Naive thymus-derived CD4-positive, alpha-beta T cell (primary cell): ENCODE data around the gene GNPNAT1. TPM values are rescaled to one million over a fixed set of nuclear protein-coding genes. Genes with fewer than 3 reads are reported as not detected.

Source experiments
- ATAC-seq: fragments of 150-1000 bp; cut with Tn5 transposase; 2 replicates; pipeline ENCODE4 v1.10.0; 2021; ENCODE audit warnings: mild to moderate bottlenecking, moderate library complexity
- CTCF ChIA-PET: fragments of 350-600 bp; sonication (Branson Sonifier 250); formaldehyde crosslinking; loops from one replicate; lab custom pipeline; 2021; ENCODE audit warnings: antibody characterized with exemption; lab: Charles Lee
- POLR2A ChIA-PET: fragments of 350-600 bp; sonication (Branson Sonifier 250); formaldehyde crosslinking; loops from one replicate; lab custom pipeline; 2021; ENCODE audit warnings: antibody characterized with exemption, inconsistent platforms; lab: Charles Lee
- DNase-seq, 9 donors: peaks; one replicate each; pipeline versions ENCODE4 v3.0.0 to v3.0.0-alpha.2; 2020 to 2022; ENCODE audit warnings: mixed read lengths in 1 of 9
- H3K27ac ChIP-seq: one replicate; pipeline ENCODE4 v1.7.0; 2013; ENCODE audit warnings: mild to moderate bottlenecking, low read depth, low read length, moderate library complexity
- H3K27me3 ChIP-seq, 2 donors: one replicate each; pipeline ENCODE4 v1.7.0; 2013; ENCODE audit warnings: low read length in 2 of 2, mild to moderate bottlenecking in 2 of 2, moderate library complexity in 2 of 2; ENCODE audit not compliant: control insufficient read depth in 2 of 2, insufficient read depth in 2 of 2
- H3K36me3 ChIP-seq, 3 experiments: 1 replicate in 2 of 3; 2 replicates in 1 of 3; pipeline ENCODE4 v1.7.0; 2013; ENCODE audit warnings: low read length in 3 of 3, mild to moderate bottlenecking in 3 of 3, moderate library complexity in 1 of 3; ENCODE audit not compliant: insufficient read depth in 3 of 3, control insufficient read depth in 2 of 3
- H3K4me1 ChIP-seq, 2 donors: one replicate each; pipeline ENCODE4 v1.7.0; 2013; ENCODE audit warnings: low read length in 2 of 2, mild to moderate bottlenecking in 2 of 2, moderate library complexity in 1 of 2; ENCODE audit not compliant: control insufficient read depth in 2 of 2, insufficient read depth in 2 of 2
- H3K4me3 ChIP-seq: 2 replicates; pipeline ENCODE4 v1.7.0; 2013; ENCODE audit warnings: mild to moderate bottlenecking, low read length
- H3K9me3 ChIP-seq, 3 experiments: 1 replicate in 2 of 3; 2 replicates in 1 of 3; pipeline ENCODE4 v1.7.0; 2013; ENCODE audit warnings: low read length in 3 of 3; ENCODE audit not compliant: control insufficient read depth in 2 of 3
- H3K27ac Mint-ChIP-seq, 9 donors: one replicate each; pipeline ENCODE4 v1.8.0; 2020 to 2022; ENCODE audit warnings: mixed read lengths in 9 of 9, mild to moderate bottlenecking in 8 of 9, moderate library complexity in 5 of 9, inconsistent platforms in 2 of 9
- H3K27me3 Mint-ChIP-seq, 5 donors: one replicate each; pipeline ENCODE4 v1.8.0; 2021 to 2022; ENCODE audit warnings: mixed read lengths in 5 of 5, mild to moderate bottlenecking in 1 of 5
- H3K36me3 Mint-ChIP-seq, 5 donors: one replicate each; pipeline ENCODE4 v1.8.0; 2020 to 2022; ENCODE audit warnings: mixed read lengths in 5 of 5, mild to moderate bottlenecking in 3 of 5, inconsistent platforms in 1 of 5
- H3K4me1 Mint-ChIP-seq, 7 donors: one replicate each; pipeline ENCODE4 v1.8.0; 2020 to 2022; ENCODE audit warnings: mixed read lengths in 7 of 7, mild to moderate bottlenecking in 3 of 7, inconsistent platforms in 1 of 7
- H3K4me3 Mint-ChIP-seq, 10 donors: one replicate each; pipeline ENCODE4 v1.8.0; 2020 to 2022; ENCODE audit warnings: mild to moderate bottlenecking in 10 of 10, mixed read lengths in 10 of 10, moderate library complexity in 6 of 10, inconsistent platforms in 2 of 10
- H3K9me3 Mint-ChIP-seq, 11 donors: one replicate each; pipeline ENCODE4 v1.8.0; 2020 to 2022; ENCODE audit warnings: mixed read lengths in 11 of 11, mild to moderate bottlenecking in 4 of 11, inconsistent platforms in 1 of 11, moderate library complexity in 1 of 11
- intact Hi-C, 2 donors: fragments of 100-400 bp; cut with micrococcal nuclease; formaldehyde crosslinking; loops; one replicate each; pipeline ENCODE4 v1.15.1; 2023
- polyA plus RNA-seq, 2 donors: library from polyadenylated mRNA; unstranded; fragments of 300-500 nt; fragmentation: Illumina TruSeq; gene quantifications; one replicate each; pipeline ENCODE4 v1.2.3, GENCODE V29; 2021
- total RNA-seq, 6 experiments: library from RNA in 5 of 6; stranded (reverse) in 5 of 6; gene quantifications; 1 replicate in 5 of 6; 2 replicates in 1 of 6; pipeline ENCODE4 v1.2.3 and lab custom pipeline; 2021 to 2026

GNPNAT1 gene
- total and polyA plus RNA-seq, 7 experiments from 2014 or later: 4.6 to 17.2 (median 9.1) TPM

GRCh38 chr14:52741865-52742264 lies 49.5 kb downstream of the GNPNAT1 start:
- H3K9me3 Mint-ChIP-seq: peaks cover 0 to 8% (median 0%) of the 10 kb centered on the region in 11 donors
- H3K4me3 Mint-ChIP-seq: peak overlapping the region; percentile 75 to 93 (median 84)
- Histone ChIP-seq H3K4me1 (peaks cover 48 to 64% of the 10 kb centered on the region in 2 donors), H3K27ac (peak overlapping the region; percentile 68), H3K9me3 (no peaks in the 10 kb centered on the region), H3K27me3 (no peaks in the 10 kb centered on the region), H3K36me3 (peaks cover under 1 to 7% (median 4%) of the 10 kb centered on the region in 3 experiments), H3K4me3 (peak overlapping the region; percentile 54)
- intact Hi-C loops: loop anchor here (1.0 to 5.0 kb wide), 8 partner anchors 9 to 190 kb away; partner anchors contain the start of genes PSMC6 (in 2 of the 2), STYX (in 2 of the 2), GNPNAT1 (in 1 of the 2) and GPR137C (in 1 of the 2)
- POLR2A ChIA-PET: interaction anchor here (0.6 to 7.2 kb wide), 16 partner anchors 14 to 721 kb away, joined by 3 to 119 read pairs (median 7); partner anchors contain the start of genes DDHD1, ERO1A, GNPNAT1 and PSMC6
- ATAC-seq (peak; percentile 60), DNase-seq (peak in 7 of 9 donors; percentile 13 to 52 (median 40))
- H3K27ac Mint-ChIP-seq: peak overlapping the region; percentile 92 to 100 (median 96)
- H3K4me1 Mint-ChIP-seq: peaks cover 42 to 90% (median 74%) of the 10 kb centered on the region in 7 donors
- CTCF ChIA-PET: interaction anchor here (0.6 to 1.2 kb wide), 6 partner anchors 10 to 186 kb away, joined by 3 to 5 read pairs (median 3); no protein-coding TSS in a partner anchor
- no peaks in the 10 kb centered on the region for H3K27me3 Mint-ChIP-seq
- H3K36me3 Mint-ChIP-seq: peaks cover 0 to 36% (median 31%) of the 10 kb centered on the region in 5 donors

DNA sequence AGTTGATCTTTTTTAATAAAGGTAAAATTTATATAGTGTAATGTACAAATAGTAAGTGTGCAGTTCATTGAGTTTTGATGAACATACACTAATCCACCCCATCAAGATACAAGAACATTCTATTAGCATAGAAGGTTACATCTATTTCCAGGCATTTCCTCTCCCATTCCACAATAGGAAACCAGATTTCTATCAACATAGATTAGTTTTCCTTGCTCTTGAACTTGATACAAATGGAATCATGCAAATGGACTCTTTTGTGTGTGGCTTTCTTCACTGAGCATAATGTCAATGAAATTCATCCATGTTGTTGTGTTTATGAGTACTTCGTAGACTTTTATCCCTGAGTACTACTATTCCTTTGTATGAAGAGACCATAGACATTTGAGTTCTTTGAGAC lies 50.7 kb downstream of the GNPNAT1 start:
- ChIA-PET POLR2A (interaction anchor here (1.1 to 7.2 kb wide), 6 partner anchors 13 to 50 kb away, joined by 4 to 119 read pairs (median 8); partner anchors contain the start of genes GNPNAT1 and STYX), CTCF (interaction anchor here (1.1 kb wide), 1 partner anchor 9 kb away, joined by 3 read pairs; no protein-coding TSS in a partner anchor)
- H3K4me3 Mint-ChIP-seq: peak overlapping the region in 7 of 10 donors; percentile 16 to 93 (median 77)
- intact Hi-C loops: loop anchor here (1.0 to 5.0 kb wide), 7 partner anchors 10 to 188 kb away; partner anchors contain the start of genes GNPNAT1 (in 1 of the 2), GPR137C (in 1 of the 2), PSMC6 (in 1 of the 2) and STYX (in 1 of the 2)
- Histone ChIP-seq H3K27me3 (no peaks in the 10 kb centered on the region), H3K36me3 (peaks cover 0 to 5% (median 0%) of the 10 kb centered on the region in 3 experiments), H3K4me1 (peaks cover 53 to 63% of the 10 kb centered on the region in 2 donors), H3K9me3 (no peaks in the 10 kb centered on the region), H3K27ac (peak overlapping the region; percentile 22), H3K4me3 (no peak overlapping the region)
- DNase-seq: no peak
- H3K27me3 Mint-ChIP-seq: no peaks in the 10 kb centered on the region
- peaks cover 0 to 8% (median 0%) of the 10 kb centered on the region in 11 donors for H3K9me3 Mint-ChIP-seq
- no peak for ATAC-seq
- peak overlapping the region in 8 of 9 donors; percentile 56 to 100 (median 94) for H3K27ac Mint-ChIP-seq
- peaks cover 0 to 34% (median 23%) of the 10 kb centered on the region in 5 donors for H3K36me3 Mint-ChIP-seq
- peaks cover 47 to 92% (median 77%) of the 10 kb centered on the region in 7 donors for H3K4me1 Mint-ChIP-seq

DNA sequence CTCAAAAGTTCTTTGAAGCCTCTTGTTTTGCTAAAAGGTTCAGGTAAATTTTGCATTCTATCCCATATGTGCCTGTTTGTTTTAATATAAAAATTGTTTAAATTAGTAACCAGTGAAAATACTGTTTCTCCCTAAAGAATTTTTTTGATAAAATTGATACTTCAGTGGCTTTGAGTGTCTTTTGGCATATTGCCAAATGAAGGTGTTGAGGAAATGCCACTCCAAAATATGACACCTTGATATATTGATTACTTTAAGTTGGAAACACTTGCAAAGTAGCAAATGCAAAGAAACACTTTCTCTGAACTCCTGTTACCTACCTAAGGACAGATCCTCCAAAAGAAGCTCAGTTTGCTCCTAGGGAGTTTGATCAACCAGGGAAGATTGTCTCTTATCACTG lies 53.0 kb downstream of the GNPNAT1 start:
- peak overlapping the region in 8 of 9 donors; percentile 53 to 100 (median 84) for H3K27ac Mint-ChIP-seq
- H3K9me3 ChIP-seq: no peaks in the 10 kb centered on the region
- H3K27me3 ChIP-seq: no peaks in the 10 kb centered on the region
- H3K4me1 ChIP-seq: peaks cover 50 to 54% of the 10 kb centered on the region in 2 donors
- H3K27ac ChIP-seq: peak overlapping the region; percentile 11
- peaks cover 0 to 8% (median 0%) of the 10 kb centered on the region in 11 donors for H3K9me3 Mint-ChIP-seq
- no peak for ATAC-seq
- ChIA-PET CTCF (interaction anchor here (0.7 kb wide), 1 partner anchor 846 kb away, joined by 3 read pairs; no protein-coding TSS in a partner anchor), POLR2A (interaction anchor here (1.0 to 7.2 kb wide), 2 partner anchors 11 to 43 kb away, joined by 3 to 119 read pairs; partner anchors contain the start of genes ERO1A and STYX)
- peaks cover 2 to 36% (median 36%) of the 10 kb centered on the region in 5 donors for H3K36me3 Mint-ChIP-seq
- peaks cover 0 to 11% (median 0%) of the 10 kb centered on the region in 3 experiments for H3K36me3 ChIP-seq
- intact Hi-C loops: no loop called here
- H3K4me1 Mint-ChIP-seq: peaks cover 48 to 96% (median 81%) of the 10 kb centered on the region in 7 donors
- peak in 2 of 9 donors; percentile 20 to 25 for DNase-seq
- no peaks in the 10 kb centered on the region for H3K27me3 Mint-ChIP-seq
- no peak overlapping the region for H3K4me3 ChIP-seq
- H3K4me3 Mint-ChIP-seq: peak overlapping the region in 8 of 10 donors; percentile 5 to 65 (median 44)

- H3K4me3 ChIP-seq: no peak overlapping the region
- H3K27me3 ChIP-seq: no peaks in the 10 kb centered on the region
- DNase-seq (no peak), ATAC-seq (no peak)
- CTCF ChIA-PET: interaction anchor here (0.6 kb wide), 1 partner anchor 34 kb away, joined by 3 read pairs; no protein-coding TSS in a partner anchor
- POLR2A ChIA-PET: interaction anchor here (0.6 to 2.2 kb wide), 5 partner anchors 8 to 373 kb away, joined by 3 to 9 read pairs (median 4); partner anchors contain the start of genes GPR137C and TXNDC16
- H3K36me3 ChIP-seq: peaks cover 0 to 17% (median 0%) of the 10 kb centered on the region in 3 experiments
- intact Hi-C loops: no loop called here
- Mint-ChIP-seq H3K4me1 (peaks cover 41 to 95% (median 77%) of the 10 kb centered on the region in 7 donors), H3K9me3 (peaks cover 0 to 8% (median 0%) of the 10 kb centered on the region in 11 donors), H3K36me3 (peaks cover 6 to 48% (median 37%) of the 10 kb centered on the region in 5 donors), H3K27me3 (no peaks in the 10 kb centered on the region), H3K27ac (peak overlapping the region in 8 of 9 donors; percentile 73 to 100 (median 86)), H3K4me3 (peak overlapping the region; percentile 1 to 73 (median 50))
- H3K9me3 ChIP-seq: no peaks in the 10 kb centered on the region
- H3K27ac ChIP-seq: peak overlapping the region; percentile 19
- H3K4me1 ChIP-seq: peaks cover 42 to 47% of the 10 kb centered on the region in 2 donors
These were observed 55.4 kb downstream of the GNPNAT1 start for GRCh38 chr14:52735921-52736489.

- Mint-ChIP-seq H3K4me3 (peak overlapping the region in 5 of 10 donors; percentile 2 to 69 (median 54)), H3K27me3 (no peaks in the 10 kb centered on the region), H3K36me3 (peaks cover 6 to 41% (median 35%) of the 10 kb centered on the region in 5 donors), H3K4me1 (peaks cover 33 to 77% (median 62%) of the 10 kb centered on the region in 7 donors), H3K9me3 (peaks cover 0 to 8% (median 0%) of the 10 kb centered on the region in 11 donors), H3K27ac (peak overlapping the region in 5 of 9 donors; percentile 40 to 81 (median 76))
- Histone ChIP-seq H3K4me1 (peaks cover 31% of the 10 kb centered on the region in 2 donors), H3K9me3 (no peaks in the 10 kb centered on the region), H3K27ac (no peak overlapping the region), H3K36me3 (peaks cover 0 to 23% (median 0%) of the 10 kb centered on the region in 3 experiments), H3K27me3 (no peaks in the 10 kb centered on the region), H3K4me3 (no peak overlapping the region)
- ChIA-PET CTCF (no interaction called here), POLR2A (no interaction called here)
- intact Hi-C loops: loop anchor here in 1 of 2 donors (5.0 kb wide), 2 partner anchors 418 to 887 kb away; partner anchors contain the start of gene DDHD1
- DNase-seq (no peak), ATAC-seq (no peak)
These were observed 57.6 kb downstream of the GNPNAT1 start for GRCh38 chr14:52733824-52734223.
